Left lung (tissue), 10 donors: ENCODE measurements around the gene WSCD2. TPM values are rescaled to one million over a fixed set of nuclear protein-coding genes. Genes with fewer than 3 reads are reported as not detected.

Source experiments
- ATAC-seq: fragments of 200-7000 bp; cut with Tn5 transposase; one replicate; pipeline ENCODE4 v1.9.1; 2020; ENCODE audit warnings: moderate library complexity
- DNase-seq, 4 donors: peaks; one replicate each; pipeline ENCODE4 v3.0.0-alpha.2; 2013 to 2020
- H3K27ac ChIP-seq, 2 donors: fragments of 200-600 bp; sonication (generic) in 1 of 2; one replicate each; pipeline versions ENCODE4 v1.5.0 to v1.8.0; 2020 to 2021
- H3K27me3 ChIP-seq, 2 donors: fragments of 200-600 bp; sonication (generic) in 1 of 2; one replicate each; pipeline versions ENCODE4 v1.5.0 to v1.8.0; 2020 to 2021
- H3K36me3 ChIP-seq, 2 donors: fragments of 200-600 bp; sonication (generic) in 1 of 2; one replicate each; pipeline versions ENCODE4 v1.5.0 to v1.8.0; 2020 to 2021
- H3K4me1 ChIP-seq, 2 donors: fragments of 200-600 bp; one replicate each; pipeline ENCODE4 v1.8.0; 2021
- H3K4me3 ChIP-seq, 2 donors: fragments of 200-600 bp; sonication (generic) in 1 of 2; one replicate each; pipeline versions ENCODE4 v1.5.0 to v1.8.0; 2020 to 2021; ENCODE audit warnings: mild to moderate bottlenecking in 1 of 2
- H3K9me3 ChIP-seq, 2 donors: fragments of 200-600 bp; sonication (generic) in 1 of 2; one replicate each; pipeline versions ENCODE4 v1.5.0 to v1.8.0; 2020 to 2021
- CTCF ChIP-seq, 2 donors: fragments of 200-600 bp; sonication (generic) in 1 of 2; IDR thresholded peaks; one replicate each; pipeline versions ENCODE4 v1.5.0 to v1.8.0; 2021; ENCODE audit warnings: antibody characterized with exemption in 2 of 2
- intact Hi-C, 2 donors: fragments of 100-400 bp; cut with DNase I; formaldehyde crosslinking; loops; one replicate each; pipeline versions ENCODE4 v1.11.2 to v1.14.2; 2022
- polyA plus RNA-seq, 6 donors: library from polyadenylated mRNA; unstranded; fragments of 120-200 nt; gene quantifications; one replicate each; pipeline ENCODE4 v1.2.1, GENCODE V29; 2013; ENCODE audit not compliant: insufficient read length in 6 of 6
- total RNA-seq, 2 donors: library from RNA; stranded (reverse); fragmentation: NEBNext Ultra II Directional; extraction: Animal tissue kit (Norgen Biotek cat#: 25700); gene quantifications; one replicate each; pipeline ENCODE4 v1.2.1, GENCODE V29; 2021
- donor health status: DM: no; HTN: yes; CAD: no.
- donor health status: DM: no; HTN: no; CAD: no.

The WSCD2 gene
- total and polyA plus RNA-seq, 8 donors = 0.29 to 1.3 (median 0.47) TPM

DNA sequence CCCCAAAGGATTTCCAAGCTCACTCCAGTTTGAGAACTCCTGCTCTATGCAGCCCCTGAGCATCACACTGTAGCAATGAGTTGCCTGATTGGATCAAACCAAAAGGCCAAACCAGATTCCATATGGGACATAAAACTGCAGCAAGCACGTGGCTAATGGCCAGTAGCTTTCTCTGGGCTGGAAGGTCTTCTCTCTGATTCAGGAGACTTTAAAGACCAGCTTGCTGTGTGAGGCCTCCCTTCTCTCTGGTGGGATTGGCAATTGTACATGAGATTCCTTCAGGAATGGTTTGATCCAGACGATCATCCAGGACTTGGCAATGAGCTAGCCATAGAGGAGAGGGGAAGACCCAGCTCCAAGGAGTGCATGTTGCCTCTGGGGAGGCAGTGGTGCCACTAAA is 50.2 kb downstream of the WSCD2 start:
- no peaks in the 10 kb centered on the region for H3K27me3 ChIP-seq
- no peaks in the 10 kb centered on the region for H3K9me3 ChIP-seq
- no peaks in the 10 kb centered on the region for H3K36me3 ChIP-seq
- no peak for DNase-seq
- H3K4me3 ChIP-seq = no peak overlapping the region
- no peak for TF ChIP-seq CTCF (IDR thresholded peaks at IDR 0.05)
- H3K4me1 ChIP-seq = no peaks in the 10 kb centered on the region
- no peak for ATAC-seq
- H3K27ac ChIP-seq = no peak overlapping the region
- intact Hi-C loops = no loop called here

DNA sequence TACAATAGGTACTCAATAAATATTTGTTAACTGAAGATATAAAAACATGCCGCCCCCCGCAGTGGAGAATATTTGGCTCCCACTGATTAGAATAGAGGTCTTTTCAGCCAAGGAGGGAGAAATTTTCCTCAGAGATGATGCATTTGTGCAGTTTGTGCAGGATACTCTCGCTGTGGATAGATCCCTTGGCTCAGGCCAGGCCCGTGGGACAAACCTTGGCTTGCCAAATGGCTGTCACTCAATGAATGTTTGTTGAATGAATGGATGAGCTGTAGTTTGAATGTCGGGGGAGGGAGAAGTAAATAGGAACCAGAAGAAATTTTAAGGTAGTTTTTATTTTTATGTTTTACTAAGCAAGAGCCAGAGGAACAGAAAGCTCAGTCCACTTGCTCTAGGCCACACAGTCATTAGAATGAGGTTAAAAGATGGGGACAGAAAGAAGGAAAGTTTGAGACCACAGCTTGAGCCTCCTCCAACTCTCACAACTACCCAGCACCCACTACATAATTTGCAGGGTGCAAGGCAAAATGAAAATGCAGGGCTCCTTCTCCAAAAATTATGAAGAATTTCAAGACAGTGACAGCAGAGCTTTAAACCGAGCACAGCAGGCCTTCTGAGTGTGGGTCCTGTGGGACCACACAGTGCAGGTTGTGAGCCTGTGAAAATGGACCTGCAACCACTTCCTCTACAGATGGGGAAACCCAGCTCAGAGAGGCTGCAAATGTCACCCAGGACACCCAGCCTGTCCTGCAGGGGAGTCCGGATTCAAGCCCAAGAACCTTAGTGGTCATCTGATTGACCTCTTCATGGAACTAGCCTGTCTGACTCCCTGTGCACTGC is 51.4 kb downstream of the WSCD2 start:
- Histone ChIP-seq H3K4me1 (no peaks in the 10 kb centered on the region), H3K9me3 (no peaks in the 10 kb centered on the region), H3K27me3 (no peaks in the 10 kb centered on the region), H3K4me3 (no peak overlapping the region), H3K36me3 (no peaks in the 10 kb centered on the region), H3K27ac (no peak overlapping the region)
- no peak for ATAC-seq
- intact Hi-C loops = no loop called here
- DNase-seq = no peak
- TF ChIP-seq CTCF (IDR thresholded peaks at IDR 0.05) = no peak

DNA sequence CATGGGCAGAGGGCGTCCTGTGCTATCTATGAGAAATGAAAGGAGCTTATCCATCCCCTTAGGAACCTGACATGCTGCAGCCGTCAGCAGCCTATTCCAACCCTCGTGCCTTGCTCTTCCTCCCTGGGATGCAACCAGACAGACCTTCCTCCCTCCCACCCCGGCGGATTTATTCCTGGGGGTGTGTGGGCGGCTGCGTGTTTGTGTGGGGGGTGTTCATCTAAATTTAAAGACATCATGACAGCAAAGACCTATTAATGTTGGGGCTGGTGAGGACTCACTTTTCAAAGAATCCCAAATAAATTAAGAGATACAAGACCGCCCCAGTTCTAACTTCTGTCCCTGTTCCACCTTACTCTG is 52.0 kb downstream of the WSCD2 start:
- intact Hi-C loops = no loop called here
- H3K9me3 ChIP-seq = no peaks in the 10 kb centered on the region
- no peak overlapping the region for H3K4me3 ChIP-seq
- no peak overlapping the region for H3K27ac ChIP-seq
- ATAC-seq (no peak), DNase-seq (no peak)
- no peaks in the 10 kb centered on the region for H3K27me3 ChIP-seq
- no peaks in the 10 kb centered on the region for H3K4me1 ChIP-seq
- no peak for TF ChIP-seq CTCF (IDR thresholded peaks at IDR 0.05)
- H3K36me3 ChIP-seq = no peaks in the 10 kb centered on the region

DNA sequence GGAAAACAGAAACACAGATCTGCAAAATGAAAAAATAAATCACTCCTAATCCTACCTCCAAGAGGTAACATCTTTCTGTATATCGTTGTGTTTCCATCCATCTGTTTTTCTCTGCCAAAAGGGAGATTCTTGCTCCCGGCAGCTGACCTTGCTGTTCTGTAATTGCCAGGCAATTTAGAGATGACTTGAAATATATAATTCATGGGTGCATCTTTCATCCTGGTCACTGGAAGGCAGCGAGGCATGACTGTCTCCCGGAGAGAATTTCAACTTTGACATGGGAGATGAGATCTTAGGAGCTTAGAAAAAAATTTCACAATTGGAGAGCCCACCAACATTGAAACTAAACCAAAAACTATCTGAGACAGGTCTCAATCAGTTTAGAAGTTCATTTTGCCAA is 53.0 kb downstream of the WSCD2 start:
- no peak overlapping the region for H3K27ac ChIP-seq
- H3K36me3 ChIP-seq = no peaks in the 10 kb centered on the region
- no peaks in the 10 kb centered on the region for H3K27me3 ChIP-seq
- intact Hi-C loops = no loop called here
- no peak for TF ChIP-seq CTCF (IDR thresholded peaks at IDR 0.05)
- no peaks in the 10 kb centered on the region for H3K4me1 ChIP-seq
- DNase-seq (no peak), ATAC-seq (no peak)
- no peak overlapping the region for H3K4me3 ChIP-seq
- H3K9me3 ChIP-seq = no peaks in the 10 kb centered on the region

GRCh38 chr12:108185002-108185401 is 55.9 kb downstream of the WSCD2 start:
- no peak for ATAC-seq
- no peak for TF ChIP-seq CTCF (IDR thresholded peaks at IDR 0.05)
- Histone ChIP-seq H3K27me3 (no peaks in the 10 kb centered on the region), H3K4me3 (no peak overlapping the region), H3K36me3 (no peaks in the 10 kb centered on the region), H3K9me3 (no peaks in the 10 kb centered on the region), H3K4me1 (no peaks in the 10 kb centered on the region), H3K27ac (no peak overlapping the region)
- DNase-seq = no peak
- intact Hi-C loops = no loop called here
